Right atrium auricular region (tissue), 2 donors: ENCODE results near the gene COG5. TPM values are rescaled to one million over a fixed set of nuclear protein-coding genes. Genes with fewer than 3 reads are reported as not detected.
"Not testable (repeated sequence)": the region's sequence is repeated elsewhere in the genome, so short reads cannot be mapped to it uniquely, and the experiment has no call there.

Source experiments
- DNase-seq: peaks from one replicate; pipeline ENCODE4 v3.0.0-alpha.2; 2019; ENCODE audit warnings: low spot score
- H3K27ac ChIP-seq, 2 donors: fragments of 200-600 bp; sonication (generic); 1 replicate in 1 of 2; 2 replicates in 1 of 2; pipeline ENCODE4 v1.5.1; 2016 to 2019
- H3K27me3 ChIP-seq, 2 donors: fragments of 200-600 bp; sonication (generic); one replicate each; pipeline versions ENCODE4 v1.5.1 to v1.6.0; 2017 to 2019
- H3K36me3 ChIP-seq: fragments of 200-600 bp; sonication (generic); one replicate; pipeline ENCODE4 v1.5.1; 2016
- H3K4me1 ChIP-seq, 2 donors: fragments of 200-600 bp; sonication (generic); one replicate each; pipeline versions ENCODE4 v1.5.1 to v1.6.0; 2017 to 2019
- H3K4me3 ChIP-seq, 2 donors: fragments of 200-600 bp; sonication (generic); 1 replicate in 1 of 2; 2 replicates in 1 of 2; pipeline ENCODE4 v1.5.1; 2017 to 2019; ENCODE audit warnings: mild to moderate bottlenecking in 1 of 2, moderate library complexity in 1 of 2
- H3K9me3 ChIP-seq, 2 donors: fragments of 200-600 bp; sonication (generic); one replicate each; pipeline ENCODE4 v1.5.1; 2019
- CTCF ChIP-seq, 2 donors: fragments of 200-600 bp; sonication (generic); IDR thresholded peaks; one replicate each; pipeline ENCODE4 v1.5.1; 2019; ENCODE audit warnings: antibody characterized with exemption in 2 of 2
- total RNA-seq, 2 donors: library from RNA; depleted of rRNA; stranded (reverse); fragments of >200 nt; gene quantifications; one replicate each; pipeline ENCODE4 v1.1.0, GENCODE V29; 2016

Gene COG5
- total RNA-seq, 2 donors from 2014 or later = 28.0 to 31.8 TPM

- Histone ChIP-seq H3K36me3 (no peaks in the 10 kb centered on the region), H3K27ac (peak overlapping the region in 1 of 2 donors; percentile 72), H3K4me3 (no peak overlapping the region), H3K4me1 (peaks cover 0 to 14% of the 10 kb centered on the region in 2 donors), H3K9me3 (no peaks in the 10 kb centered on the region), H3K27me3 (no peaks in the 10 kb centered on the region)
- DNase-seq = no peak
- TF ChIP-seq CTCF (IDR thresholded peaks at IDR 0.05) = no peak
Observed at GRCh38 chr7:107255602-107256001, 308.1 kb downstream of the COG5 start.

DNA sequence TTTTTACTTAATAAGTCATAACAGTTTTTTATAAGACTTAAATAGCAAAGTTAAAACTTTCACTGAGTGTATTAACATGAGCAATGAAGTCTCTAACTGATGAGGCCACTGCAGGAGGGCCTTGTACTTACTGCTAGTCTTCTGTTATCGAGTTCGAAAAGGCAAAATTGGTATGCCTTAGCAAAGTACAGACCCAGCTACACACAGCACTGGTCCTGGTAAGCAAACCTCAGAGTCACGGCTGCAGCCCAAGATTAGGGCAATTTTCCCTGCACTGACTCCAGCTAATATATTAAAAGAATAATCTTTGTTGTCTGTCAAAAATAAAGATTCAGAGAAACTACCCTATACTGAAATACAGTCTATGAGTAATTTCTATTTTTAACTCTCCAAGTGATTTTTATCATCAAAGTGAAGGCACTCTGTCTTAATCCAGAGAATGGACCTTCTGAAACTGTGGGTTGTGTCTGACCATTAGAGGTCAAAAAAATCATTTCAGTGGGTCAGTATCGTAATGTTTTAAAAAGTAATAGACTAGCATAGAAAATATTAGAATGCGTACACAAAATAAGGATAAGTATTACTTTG lies 309.2 kb downstream of the COG5 start:
- H3K27ac ChIP-seq = peak overlapping the region in 1 of 2 donors; percentile 72
- no peak for TF ChIP-seq CTCF (IDR thresholded peaks at IDR 0.05)
- H3K9me3 ChIP-seq = no peaks in the 10 kb centered on the region
- no peak overlapping the region for H3K4me3 ChIP-seq
- no peaks in the 10 kb centered on the region for H3K36me3 ChIP-seq
- DNase-seq = no peak
- peaks cover 0 to 14% of the 10 kb centered on the region in 2 donors for H3K4me1 ChIP-seq
- no peaks in the 10 kb centered on the region for H3K27me3 ChIP-seq

DNA sequence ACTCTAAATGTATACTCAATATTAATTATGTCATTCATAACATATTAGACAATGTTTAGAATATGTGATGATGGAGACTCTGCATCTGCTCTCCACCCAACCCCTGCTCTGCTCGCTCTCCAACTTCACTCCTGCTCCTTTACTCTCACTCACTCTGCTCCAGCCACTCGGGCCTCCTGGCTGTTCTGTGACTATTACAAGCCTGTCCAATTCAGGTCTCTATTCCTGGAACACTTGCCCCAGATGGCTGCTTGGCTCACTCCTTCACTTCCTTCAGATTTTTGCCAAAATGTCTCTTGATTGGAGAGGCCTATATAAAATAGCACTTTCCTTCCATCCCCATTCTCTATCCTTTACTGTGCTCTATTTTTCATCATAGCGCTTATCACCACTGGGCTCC lies 310.1 kb downstream of the COG5 start:
- no peaks in the 10 kb centered on the region for H3K27me3 ChIP-seq
- no peak overlapping the region for H3K4me3 ChIP-seq
- H3K9me3 ChIP-seq = no peaks in the 10 kb centered on the region
- no peaks in the 10 kb centered on the region for H3K36me3 ChIP-seq
- TF ChIP-seq CTCF (IDR thresholded peaks at IDR 0.05) = no peak
- peak overlapping the region; percentile 24 to 72 for H3K27ac ChIP-seq
- peaks cover 0 to 14% of the 10 kb centered on the region in 2 donors for H3K4me1 ChIP-seq
- no peak for DNase-seq

DNA sequence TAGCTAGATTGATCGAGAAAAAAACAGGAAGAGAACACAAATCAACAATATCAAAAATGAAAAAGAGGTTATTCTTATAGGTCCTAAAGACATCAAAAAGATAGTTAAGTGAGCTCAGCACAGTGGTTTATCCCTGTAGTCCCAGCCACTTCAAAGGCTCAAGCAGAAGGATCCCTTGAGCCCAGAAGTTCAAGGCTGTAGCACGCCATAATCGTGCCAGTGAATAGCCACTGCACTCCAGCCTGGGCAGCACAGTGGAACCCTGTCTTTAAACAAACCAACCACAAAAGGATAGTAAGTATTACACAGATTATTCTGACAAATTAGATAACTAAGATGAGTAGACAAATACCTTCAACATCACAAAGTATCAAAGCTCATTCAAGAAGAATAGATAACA lies 311.8 kb downstream of the COG5 start:
- H3K27me3 ChIP-seq = no peaks in the 10 kb centered on the region
- peak overlapping the region in 1 of 2 donors; percentile 4 for H3K27ac ChIP-seq
- H3K4me3 ChIP-seq = no peak overlapping the region
- no peak for TF ChIP-seq CTCF (IDR thresholded peaks at IDR 0.05)
- DNase-seq = no peak
- H3K36me3 ChIP-seq = peaks cover 8% of the 10 kb centered on the region
- no peaks in the 10 kb centered on the region for H3K9me3 ChIP-seq
- peaks cover 0 to 14% of the 10 kb centered on the region in 2 donors for H3K4me1 ChIP-seq

DNA sequence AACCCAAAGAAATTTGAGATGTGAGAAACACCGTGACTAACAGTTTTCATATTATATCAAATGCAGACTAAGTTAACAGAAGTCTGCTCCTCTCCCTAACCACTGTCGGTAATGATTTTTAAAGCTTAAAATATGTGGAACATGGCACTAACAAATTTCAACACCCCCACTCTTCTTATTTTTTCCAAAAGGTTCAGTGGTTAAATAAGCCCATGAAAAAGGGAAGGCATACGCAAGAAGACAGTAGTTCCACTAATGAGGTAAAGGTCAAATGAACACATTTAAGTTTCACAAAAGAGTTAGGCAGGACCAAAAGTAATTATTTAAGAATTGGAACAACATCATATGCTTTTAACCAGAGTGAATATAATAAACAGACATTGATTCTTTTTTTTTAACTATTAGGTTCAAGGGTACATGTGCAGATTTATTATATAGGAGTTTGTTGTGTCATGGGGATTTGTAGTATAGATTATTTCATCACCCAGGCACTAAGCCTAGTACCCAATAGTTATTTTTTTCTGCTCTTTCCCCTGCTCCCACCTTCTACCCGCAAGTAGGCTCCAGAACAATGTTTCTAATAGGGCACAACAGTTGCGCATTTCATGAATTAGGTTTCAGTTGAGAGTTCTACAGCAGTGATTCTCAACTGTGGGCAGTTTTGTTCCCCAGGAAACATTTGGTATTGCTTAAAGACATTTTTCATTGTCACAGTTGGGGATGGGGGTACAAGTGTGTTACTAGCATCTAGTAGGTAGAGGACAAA lies 315.0 kb downstream of the COG5 start:
- Histone ChIP-seq H3K4me1 (peaks cover 0 to 9% of the 10 kb centered on the region in 2 donors), H3K27me3 (no peaks in the 10 kb centered on the region), H3K9me3 (no peaks in the 10 kb centered on the region), H3K27ac (no peak overlapping the region), H3K4me3 (no peak overlapping the region), H3K36me3 (peaks cover 15% of the 10 kb centered on the region)
- DNase-seq = no peak
- TF ChIP-seq CTCF (IDR thresholded peaks at IDR 0.05) = no peak

DNA sequence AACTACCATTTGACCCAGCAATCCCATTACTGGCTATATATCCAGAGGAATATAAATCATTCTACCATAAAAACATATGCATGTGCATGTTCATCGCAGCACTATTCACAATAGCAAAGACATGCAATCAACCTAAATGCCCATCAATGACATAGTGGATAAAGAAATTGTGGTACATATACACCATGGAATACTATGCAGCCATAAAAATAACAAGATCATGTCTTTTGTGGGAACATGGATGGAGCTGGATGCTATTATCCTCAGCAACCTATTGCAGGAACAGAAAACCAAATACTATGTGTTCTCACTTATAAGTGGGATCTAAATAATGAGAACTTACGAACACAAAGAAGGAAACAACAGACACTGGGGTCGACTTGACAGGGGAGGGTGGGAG lies 316.9 kb downstream of the COG5 start:
- not testable (repeated sequence) for DNase-seq, H3K27ac ChIP-seq, H3K4me1 ChIP-seq, H3K9me3 ChIP-seq, H3K27me3 ChIP-seq, H3K4me3 ChIP-seq
- H3K36me3 ChIP-seq = peaks cover 15% of the 10 kb centered on the region
